HFFc6 (cell line): ENCODE measurements around the gene PDE3B. TPM values are rescaled to one million over a fixed set of nuclear protein-coding genes. Genes with fewer than 3 reads are reported as not detected.
"Not testable (repeated sequence)": the region's sequence is repeated elsewhere in the genome, so short reads cannot be mapped to it uniquely, and the experiment has no call there.

ENCODE experiments used
- DNase-seq: peaks from one replicate; pipeline ENCODE4 v3.0.0-alpha.2; 2018
- H3K27ac Mint-ChIP-seq: 2 replicates; pipeline ENCODE4 v1.8.0; 2020; ENCODE audit warnings: mild to moderate bottlenecking, mixed read lengths
- H3K27me3 Mint-ChIP-seq: 2 replicates; pipeline ENCODE4 v1.8.0; 2021; ENCODE audit warnings: mild to moderate bottlenecking, moderate library complexity, mixed read lengths; ENCODE audit not compliant: insufficient read depth
- H3K36me3 Mint-ChIP-seq: 2 replicates; pipeline ENCODE4 v1.8.0; 2021; ENCODE audit warnings: low read depth, mixed read lengths
- H3K4me1 Mint-ChIP-seq: 2 replicates; pipeline ENCODE4 v1.8.0; 2020; ENCODE audit warnings: low read depth, mixed read lengths
- H3K4me3 Mint-ChIP-seq: 2 replicates; pipeline ENCODE4 v1.8.0; 2020; ENCODE audit warnings: mild to moderate bottlenecking, moderate library complexity, mixed read lengths
- H3K9me3 Mint-ChIP-seq: 2 replicates; pipeline ENCODE4 v1.8.0; 2020; ENCODE audit warnings: mild to moderate bottlenecking, mixed read lengths
- CTCF ChIP-seq: fragments of 200-600 bp; sonication (generic); IDR thresholded peaks from 2 replicates; pipeline ENCODE4 v1.5.0; 2021; ENCODE audit warnings: antibody characterized with exemption, mild to moderate bottlenecking
- total RNA-seq, 6 experiments: library from RNA; stranded (reverse); fragmentation: NEBNext Ultra II Directional; extraction: Animal tissue kit (Norgen Biotek cat#: 25700); gene quantifications; 2 replicates in 1 of 6; 3 replicates in 5 of 6; pipeline ENCODE4 v1.2.3, GENCODE V29; 2021

The PDE3B gene
- total RNA-seq, 6 experiments from 2014 or later: 0.05 to 0.06 TPM; not detected in 4

GRCh38 chr11:14650064-14650463 is 6.5 kb downstream of the PDE3B start:
- no peak overlapping the region for H3K27ac Mint-ChIP-seq
- no peaks in the 10 kb centered on the region for H3K9me3 Mint-ChIP-seq
- H3K4me1 Mint-ChIP-seq: peaks cover 5% of the 10 kb centered on the region; the same call in 1 of the 2 replicates
- no peak for DNase-seq
- no peaks in the 10 kb centered on the region for H3K36me3 Mint-ChIP-seq
- no peak overlapping the region for H3K4me3 Mint-ChIP-seq
- H3K27me3 Mint-ChIP-seq: peaks cover 11% of the 10 kb centered on the region; the same call in 1 of the 2 replicates
- TF ChIP-seq CTCF: no peak

GRCh38 chr11:14653090-14653489 is 9.5 kb downstream of the PDE3B start:
- H3K27ac Mint-ChIP-seq: no peak overlapping the region
- no peak overlapping the region for H3K4me3 Mint-ChIP-seq
- H3K4me1 Mint-ChIP-seq: no peaks in the 10 kb centered on the region
- no peaks in the 10 kb centered on the region; the same call in 1 of the 2 replicates for H3K27me3 Mint-ChIP-seq
- no peaks in the 10 kb centered on the region for H3K36me3 Mint-ChIP-seq
- TF ChIP-seq CTCF: no peak
- H3K9me3 Mint-ChIP-seq: no peaks in the 10 kb centered on the region
- DNase-seq: no peak

- Mint-ChIP-seq H3K36me3 (no peaks in the 10 kb centered on the region), H3K4me3 (no peak overlapping the region), H3K27ac (no peak overlapping the region), H3K9me3 (no peaks in the 10 kb centered on the region), H3K27me3 (no peaks in the 10 kb centered on the region), H3K4me1 (no peaks in the 10 kb centered on the region)
- DNase-seq: no peak
- TF ChIP-seq CTCF: no peak
Measured at GRCh38 chr11:14655435-14655834, 11.8 kb downstream of the PDE3B start.

GRCh38 chr11:14656536-14657457 is 13.2 kb downstream of the PDE3B start:
- Mint-ChIP-seq H3K36me3 (no peaks in the 10 kb centered on the region), H3K4me3 (no peak overlapping the region), H3K27me3 (peaks cover 2% of the 10 kb centered on the region; the same call in 1 of the 2 replicates), H3K27ac (no peak overlapping the region), H3K4me1 (no peaks in the 10 kb centered on the region), H3K9me3 (no peaks in the 10 kb centered on the region)
- no peak for DNase-seq
- TF ChIP-seq CTCF: no peak

- Mint-ChIP-seq H3K27ac (no peak overlapping the region), H3K4me3 (no peak overlapping the region), H3K4me1 (no peaks in the 10 kb centered on the region), H3K27me3 (peaks cover 2% of the 10 kb centered on the region; the same call in 1 of the 2 replicates), H3K9me3 (no peaks in the 10 kb centered on the region), H3K36me3 (no peaks in the 10 kb centered on the region)
- TF ChIP-seq CTCF: no peak
- no peak for DNase-seq
Measured at GRCh38 chr11:14657841-14658240, 14.2 kb downstream of the PDE3B start.

- not testable (repeated sequence) for H3K36me3 Mint-ChIP-seq, DNase-seq, H3K9me3 Mint-ChIP-seq, H3K27ac Mint-ChIP-seq, H3K27me3 Mint-ChIP-seq, H3K4me3 Mint-ChIP-seq, H3K4me1 Mint-ChIP-seq
Measured at GRCh38 chr11:14664926-14665325, 21.3 kb downstream of the PDE3B start.

GRCh38 chr11:14667329-14667728 is 23.7 kb downstream of the PDE3B start:
- not testable (repeated sequence) for H3K27ac Mint-ChIP-seq, DNase-seq, H3K9me3 Mint-ChIP-seq, H3K27me3 Mint-ChIP-seq, H3K4me3 Mint-ChIP-seq, H3K4me1 Mint-ChIP-seq, H3K36me3 Mint-ChIP-seq
